LNCAP (cell line): ENCODE measurements around the gene SPIRE1.

Experiments used
- CTCF ChIP-seq: fragments of 450-650 bp; IDR thresholded peaks from 2 replicates; pipeline ENCODE4 v1.5.1; 2017; ENCODE audit warnings: mild to moderate bottlenecking

The SPIRE1 gene

DNA sequence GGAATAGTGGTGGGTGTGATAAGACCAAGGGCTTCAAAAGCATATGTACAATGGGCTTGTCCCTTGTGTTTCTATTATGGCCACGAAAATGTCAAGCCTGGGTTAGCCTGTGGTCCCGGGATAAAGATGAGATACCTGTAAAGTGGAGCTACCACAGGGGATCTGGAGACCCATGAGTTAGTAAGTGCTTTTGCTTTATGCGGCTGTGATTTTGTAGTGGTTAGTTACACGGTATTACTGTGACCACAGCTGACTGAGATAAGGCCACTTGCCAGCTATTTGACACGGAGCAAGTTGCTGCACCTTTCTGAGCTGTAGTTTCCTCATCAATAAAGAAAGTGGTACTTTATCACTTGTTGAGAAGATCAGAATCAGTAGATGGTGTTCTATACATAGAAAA is 150.9 kb downstream of the SPIRE1 start:
- TF ChIP-seq CTCF = no peak

GRCh38 chr18:12500986-12501385 is 156.9 kb downstream of the SPIRE1 start:
- no peak for TF ChIP-seq CTCF

DNA sequence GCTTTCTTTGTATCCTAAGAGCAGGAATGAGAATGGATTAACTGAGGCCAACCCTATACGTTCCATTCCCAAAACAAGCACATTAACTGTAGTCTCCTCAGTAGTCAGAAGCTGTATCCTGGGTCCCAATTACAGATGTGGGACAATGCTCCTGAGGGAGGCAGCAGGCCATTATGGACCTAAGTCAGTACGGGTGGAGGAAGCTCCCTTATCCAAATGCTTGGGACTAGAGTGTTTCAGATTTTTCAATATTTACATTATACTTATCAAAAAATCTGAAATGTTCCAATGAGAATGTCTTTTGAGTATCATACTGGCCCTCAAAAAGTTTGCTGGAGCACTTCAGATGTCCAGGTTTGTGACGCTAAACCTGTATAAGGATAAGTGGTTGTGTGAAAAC is 160.1 kb downstream of the SPIRE1 start:
- no peak for TF ChIP-seq CTCF

- TF ChIP-seq CTCF = no peak
These were observed 160.6 kb downstream of the SPIRE1 start for GRCh38 chr18:12497296-12497695.

- TF ChIP-seq CTCF = no peak
These were observed 165.0 kb downstream of the SPIRE1 start for GRCh38 chr18:12492907-12493306.

DNA sequence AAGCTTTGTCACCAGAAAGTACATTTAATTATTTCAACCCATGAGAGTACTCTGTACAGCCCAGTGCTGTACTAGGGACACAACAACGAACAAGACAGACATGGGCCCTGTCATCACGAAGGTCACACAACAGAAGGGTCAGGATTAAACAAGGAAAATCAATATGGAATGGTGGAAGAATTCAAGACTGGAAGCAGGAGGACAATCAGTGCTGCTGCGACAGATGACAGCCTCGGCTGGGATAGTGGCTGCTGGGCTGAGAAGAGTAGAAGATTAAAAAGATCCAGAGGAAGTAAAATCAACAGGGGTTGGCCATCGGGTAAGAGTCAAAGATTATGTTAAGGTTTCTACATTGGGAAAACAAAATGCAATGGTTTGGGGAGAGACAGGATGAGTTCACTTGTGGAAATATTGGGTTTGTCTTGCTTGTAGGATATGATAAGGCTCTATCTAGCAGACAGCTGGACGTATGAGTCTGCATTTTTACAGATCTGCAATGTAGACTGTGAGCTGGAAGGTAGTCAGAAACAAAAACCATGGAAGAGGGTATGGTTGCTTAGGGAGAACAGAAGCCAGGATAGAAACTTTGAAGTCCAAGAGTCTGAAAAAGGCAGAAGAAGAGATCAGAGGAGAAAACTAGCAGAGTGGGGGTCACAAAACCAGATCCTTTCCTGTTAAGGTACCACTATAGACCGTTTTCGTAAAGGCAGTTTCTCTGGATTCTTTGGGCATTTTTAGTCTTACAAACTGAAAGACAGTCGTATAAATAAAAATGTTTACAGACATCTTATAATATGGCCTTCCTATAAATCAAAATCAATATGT is 166.1 kb downstream of the SPIRE1 start:
- TF ChIP-seq CTCF = no peak

GRCh38 chr18:12485479-12486105 is 172.3 kb downstream of the SPIRE1 start:
- TF ChIP-seq CTCF = no peak
